Activated CD4-positive, CD25-positive, alpha-beta regulatory T cell treated with anti-CD3 and anti-CD28 coated beads, Interleukin-2, amount 50 U/mL, for 72 hours (primary cell): ENCODE data around the gene HOXC11.

Source experiments
- DNase-seq: peaks from one replicate; pipeline ENCODE4 v3.0.0; 2021

The HOXC11 gene

DNA sequence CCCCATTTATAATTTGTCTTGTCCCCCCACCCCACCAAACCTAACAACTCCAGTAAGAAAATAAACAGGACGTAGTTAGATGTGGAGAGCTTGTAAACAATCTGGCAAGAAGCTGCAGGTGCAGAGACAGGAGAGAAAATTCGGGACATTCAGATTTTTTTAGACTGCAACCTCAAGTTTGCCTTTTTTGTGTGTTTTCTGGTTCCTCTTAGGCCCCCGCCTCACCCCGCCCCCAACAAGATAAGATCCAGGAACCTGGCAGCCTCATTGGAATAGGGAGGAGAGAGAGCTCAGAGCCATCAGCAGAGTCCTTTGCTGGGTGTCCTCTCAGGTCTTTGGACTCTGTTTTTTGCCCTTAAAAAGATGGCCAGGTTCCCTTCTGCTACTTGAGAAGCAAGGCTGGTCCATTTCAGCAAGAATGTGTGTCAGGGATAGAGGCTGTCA is 14.9 kb downstream of the HOXC11 start:
- no peak for DNase-seq

DNA sequence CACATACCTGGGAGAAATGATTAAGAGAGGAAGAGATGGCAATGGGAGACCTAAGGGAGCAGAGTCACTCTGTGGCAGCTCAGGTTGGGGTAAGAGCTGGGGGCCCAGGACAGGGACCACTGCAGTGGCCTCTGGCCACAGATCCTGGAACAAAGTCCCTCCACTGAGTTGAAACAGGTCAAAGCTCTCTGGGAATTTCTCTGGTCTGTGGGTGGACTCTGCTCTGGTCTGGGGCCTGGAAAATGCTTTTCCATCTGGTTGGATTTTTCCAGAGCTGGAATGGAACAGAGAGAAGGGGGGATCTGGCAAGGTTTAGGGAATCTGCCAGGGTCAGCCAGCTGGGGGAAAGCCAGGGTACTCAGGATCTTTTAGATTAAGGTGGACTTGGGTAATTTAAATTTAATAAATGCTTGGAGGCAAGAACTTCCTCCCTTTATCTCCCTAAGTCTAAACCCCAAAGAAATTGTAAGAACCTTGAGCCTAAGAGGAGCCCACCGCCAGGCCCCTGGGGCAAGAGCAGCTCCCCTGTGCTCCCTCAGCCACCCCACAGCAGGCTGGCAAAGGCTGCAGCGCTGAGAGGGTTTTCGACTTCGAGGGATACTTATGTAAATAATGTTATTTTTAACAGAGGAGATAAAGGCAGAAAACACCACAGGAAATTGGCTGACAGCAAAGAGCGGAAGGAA is 15.8 kb downstream of the HOXC11 start:
- no peak for DNase-seq

GRCh38 chr12:53989227-53990113 is 16.5 kb downstream of the HOXC11 start:
- DNase-seq: no peak

GRCh38 chr12:53990311-53991076 is 17.6 kb downstream of the HOXC11 start:
- no peak for DNase-seq

- DNase-seq: no peak
Measured at GRCh38 chr12:53991077-53991460, 18.1 kb downstream of the HOXC11 start.

DNA sequence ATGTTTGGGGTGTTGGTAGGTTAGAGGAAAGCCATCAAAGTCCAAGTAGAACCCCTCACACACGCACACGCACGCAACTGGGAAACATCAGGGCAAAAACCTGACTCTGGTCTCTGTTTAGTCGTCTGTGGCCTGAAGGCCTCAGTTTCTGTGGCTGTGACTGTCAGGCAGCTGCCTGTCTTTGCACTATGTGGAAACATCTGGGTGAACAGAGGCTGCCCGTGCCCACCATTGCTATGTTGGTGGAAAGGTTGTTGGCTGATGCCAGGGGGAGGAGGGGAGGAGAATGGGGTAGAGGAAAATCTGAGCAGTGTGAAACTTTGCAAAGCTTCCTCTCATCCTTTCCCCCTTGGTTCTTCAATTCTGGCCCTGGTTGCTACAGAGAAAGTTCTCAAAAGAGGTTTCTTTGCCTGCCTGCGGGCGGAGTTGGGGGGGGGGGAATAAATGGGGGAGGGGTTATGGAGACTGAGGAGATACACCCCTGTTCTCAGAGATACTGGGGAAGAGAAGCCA is 19.5 kb downstream of the HOXC11 start:
- DNase-seq: no peak

- DNase-seq: no peak
Measured at GRCh38 chr12:53993162-53994008, 20.5 kb downstream of the HOXC11 start.

DNA sequence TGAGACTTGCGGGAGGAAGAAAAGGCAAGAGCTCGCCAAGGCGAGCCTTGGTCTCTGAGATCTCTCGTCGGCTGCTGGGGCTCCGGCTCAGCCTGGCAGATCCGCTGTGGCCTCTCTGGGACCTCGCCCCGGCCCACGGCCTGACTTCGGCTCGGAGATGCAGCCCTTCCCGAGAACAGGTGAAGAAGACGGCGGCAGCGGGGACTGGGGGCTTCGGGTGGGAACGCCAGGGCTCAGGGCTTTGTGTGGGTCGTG is 21.0 kb downstream of the HOXC11 start:
- no peak for DNase-seq

DNA sequence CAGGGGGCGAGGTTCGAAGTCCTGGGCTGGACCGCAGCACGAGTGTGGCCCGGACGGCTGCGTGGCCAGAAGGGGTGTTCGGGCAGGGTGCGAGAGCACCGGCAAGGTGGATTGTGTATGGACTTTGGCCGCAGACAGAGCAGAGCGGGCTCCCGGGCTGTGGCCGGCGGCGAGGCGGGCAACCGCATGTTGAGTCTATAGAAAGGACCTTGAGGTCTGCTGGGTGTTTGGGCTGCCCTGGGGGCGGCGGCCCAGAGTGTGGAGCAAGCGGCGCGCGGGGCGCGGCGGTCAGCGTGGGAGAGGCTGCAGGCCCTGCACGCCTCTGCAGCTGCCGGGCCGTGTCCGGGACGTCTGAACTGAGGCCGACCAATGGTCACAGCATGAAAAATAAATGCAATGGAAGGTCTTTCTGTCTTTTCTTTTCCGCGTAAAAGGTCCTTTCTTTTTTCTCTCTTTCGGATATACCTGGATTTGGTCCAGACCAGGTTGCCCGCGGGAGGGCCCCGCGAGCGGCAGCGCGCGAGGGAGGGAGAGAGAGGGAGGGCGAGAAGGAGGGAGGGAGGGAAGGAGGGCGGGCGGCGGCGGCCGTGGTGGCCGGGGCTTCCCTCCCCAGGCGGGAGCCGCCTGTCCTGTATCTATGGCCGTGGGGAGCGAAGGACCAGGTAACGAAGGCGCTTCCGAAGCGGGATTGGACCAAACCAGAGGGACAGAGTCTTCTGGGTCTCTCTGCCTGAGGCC is 21.5 kb downstream of the HOXC11 start:
- no peak for DNase-seq

DNA sequence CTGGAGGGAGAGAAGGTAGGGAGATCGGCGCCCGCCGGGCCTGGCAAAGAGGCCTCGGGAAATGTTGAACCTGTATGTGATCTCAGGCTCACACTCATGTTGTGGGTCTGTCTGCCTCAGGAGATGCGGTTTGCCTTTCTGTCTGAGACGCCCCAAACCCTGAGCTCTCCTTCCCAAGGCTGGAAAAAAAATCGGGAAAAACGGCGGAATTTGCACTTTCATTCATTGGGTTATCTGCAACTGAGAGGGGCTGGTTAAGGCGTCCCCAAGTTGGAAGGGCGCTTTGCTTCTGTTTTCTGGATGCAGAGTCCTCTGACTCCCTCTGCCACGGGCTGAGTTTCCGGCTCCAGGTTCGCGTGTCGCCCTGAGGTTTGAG is 22.1 kb downstream of the HOXC11 start:
- no peak for DNase-seq

DNA sequence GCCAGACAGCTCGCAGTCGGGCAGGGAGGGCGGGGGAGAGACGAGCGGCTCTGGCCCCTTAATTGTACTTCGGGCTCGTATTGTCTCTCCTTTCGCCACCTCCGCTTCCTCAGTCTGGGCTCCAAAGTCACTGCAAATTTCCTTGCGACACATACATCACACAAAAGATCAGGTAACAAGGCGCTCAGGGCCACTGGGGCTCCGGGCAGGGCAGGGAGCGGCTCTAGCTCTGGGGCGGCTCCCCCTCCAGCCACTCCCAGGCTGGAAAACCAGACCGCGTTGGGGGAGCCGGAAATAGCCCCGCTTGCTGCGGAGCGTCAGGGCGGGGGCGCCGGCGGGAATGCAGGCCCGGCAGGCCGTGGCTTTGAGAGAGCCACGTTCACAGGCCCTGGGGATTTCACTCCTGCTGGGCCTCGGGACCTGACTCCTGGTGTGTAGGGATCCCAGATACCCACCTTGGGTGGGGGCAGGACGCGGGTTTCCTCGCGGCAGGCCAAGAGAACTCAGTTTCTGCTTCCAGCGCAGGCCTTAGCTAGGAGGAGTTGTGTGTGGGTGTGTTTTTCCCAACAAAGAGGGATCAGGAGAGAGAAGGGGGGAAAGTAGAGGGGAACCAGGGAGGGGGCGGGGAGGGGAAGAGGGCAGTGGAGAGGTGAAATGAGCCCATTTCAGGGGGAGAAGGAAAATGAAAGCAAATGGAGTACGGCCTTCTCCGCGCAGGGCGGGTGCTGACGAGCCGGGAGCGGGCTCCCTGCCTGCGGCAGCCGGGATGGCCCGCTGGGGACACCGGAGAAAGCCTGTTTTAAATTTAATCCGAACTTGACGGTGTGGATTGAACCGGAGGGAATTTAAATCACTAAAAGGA is 22.7 kb downstream of the HOXC11 start:
- DNase-seq: no peak

GRCh38 chr12:53996240-53997203 is 23.6 kb downstream of the HOXC11 start:
- DNase-seq: no peak

DNA sequence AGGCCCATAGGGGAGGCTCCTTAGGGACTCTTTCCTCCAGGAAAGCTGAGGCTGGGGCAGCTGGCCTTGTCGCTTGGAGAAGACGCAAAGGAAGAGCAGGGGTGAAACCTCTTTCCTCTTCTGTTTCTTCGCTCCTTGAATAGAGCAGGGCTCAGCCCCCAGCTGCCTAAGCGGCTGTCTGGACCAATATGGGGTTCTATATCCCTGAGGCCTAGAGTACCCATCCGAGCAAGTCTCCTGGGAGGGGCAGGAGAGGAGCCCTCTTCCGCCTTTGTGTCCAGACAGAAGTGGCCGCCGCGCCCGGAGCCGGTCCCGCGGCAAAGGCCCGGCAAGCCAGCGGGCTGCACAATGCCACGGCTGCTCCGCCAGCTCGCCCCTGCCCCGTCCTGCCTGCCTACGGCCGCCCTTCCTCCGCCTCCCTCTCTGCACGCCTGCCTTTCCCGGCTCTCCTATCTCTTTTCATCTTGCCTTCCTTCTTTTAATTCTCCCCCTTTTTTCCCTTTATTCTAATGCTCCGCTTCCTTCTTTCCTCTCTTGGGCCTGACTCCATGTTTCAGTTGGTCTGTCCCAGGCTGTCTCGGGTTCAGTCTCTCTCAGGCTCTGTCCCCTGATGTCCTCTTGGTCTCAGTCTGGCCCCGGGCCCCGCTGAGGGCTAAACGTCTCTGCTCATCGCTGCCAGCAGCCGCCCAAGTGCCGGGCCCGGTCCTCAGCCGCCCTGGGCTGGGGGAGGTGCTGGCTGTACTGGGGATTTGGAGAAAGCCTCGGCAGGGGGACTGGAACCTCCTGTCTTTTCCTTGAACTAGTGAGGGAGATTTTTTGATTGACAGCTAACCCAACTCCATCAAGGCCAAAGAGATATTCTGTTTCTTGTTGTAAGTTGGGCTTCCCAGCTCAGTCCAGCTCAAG is 24.5 kb downstream of the HOXC11 start:
- no peak for DNase-seq

- no peak for DNase-seq
Measured at GRCh38 chr12:53998110-53998899, 25.4 kb downstream of the HOXC11 start.

DNA sequence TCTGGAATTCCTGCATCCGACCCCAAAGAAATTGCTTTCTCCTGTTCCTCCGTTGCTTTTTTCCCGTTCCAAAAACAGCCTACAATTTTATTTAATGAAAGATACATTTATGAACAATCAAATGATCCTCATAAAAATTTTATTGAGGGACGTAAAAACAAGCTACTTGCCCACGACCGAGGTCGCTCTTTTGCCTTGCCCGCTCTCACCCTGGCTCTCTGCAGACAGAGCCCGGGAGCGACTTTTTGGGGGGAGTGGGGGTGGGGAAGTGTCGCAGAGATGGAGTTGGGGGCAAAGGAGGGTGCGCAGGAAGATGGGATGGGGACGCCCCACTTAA is 25.9 kb downstream of the HOXC11 start:
- DNase-seq: no peak

GRCh38 chr12:53999559-54000115 is 26.7 kb downstream of the HOXC11 start:
- no peak for DNase-seq
